Activated CD4-positive, alpha-beta T cell treated with anti-CD3 and anti-CD28 coated beads, Interleukin-2, amount 10 ng/mL, durations not matched to agents 7 days and 5 days (primary cell): ENCODE results near the gene RAB1B. TPM values are rescaled to one million over a fixed set of nuclear protein-coding genes. Genes with fewer than 3 reads are reported as not detected.

Experiments used
- CTCF ChIA-PET: fragments of 350-600 bp; sonication (Branson Sonifier 250); formaldehyde crosslinking; loops from one replicate; lab custom pipeline; 2021; ENCODE audit warnings: antibody characterized with exemption; lab: Charles Lee
- POLR2A ChIA-PET: fragments of 350-600 bp; sonication (Branson Sonifier 250); formaldehyde crosslinking; loops from one replicate; lab custom pipeline; 2021; ENCODE audit warnings: antibody characterized with exemption; lab: Charles Lee
- DNase-seq: peaks from one replicate; pipeline ENCODE4 v3.0.0-alpha.2; 2020
- H3K27ac Mint-ChIP-seq: one replicate; pipeline ENCODE4 v1.8.0; 2021; ENCODE audit warnings: mild to moderate bottlenecking, moderate library complexity, mixed read lengths
- H3K27me3 Mint-ChIP-seq: one replicate; pipeline ENCODE4 v1.8.0; 2021; ENCODE audit warnings: mixed read lengths
- H3K36me3 Mint-ChIP-seq: one replicate; pipeline ENCODE4 v1.8.0; 2021; ENCODE audit warnings: low read depth, mixed read lengths
- H3K4me1 Mint-ChIP-seq: one replicate; pipeline ENCODE4 v1.8.0; 2021; ENCODE audit warnings: mixed read lengths
- H3K4me3 Mint-ChIP-seq: one replicate; pipeline ENCODE4 v1.8.0; 2021; ENCODE audit warnings: mild to moderate bottlenecking, moderate library complexity, mixed read lengths
- H3K9me3 Mint-ChIP-seq: one replicate; pipeline ENCODE4 v1.8.0; 2021; ENCODE audit warnings: mixed read lengths
- total RNA-seq, 2 experiments: library from RNA; stranded (reverse); gene quantifications; one replicate each; pipeline ENCODE4 v1.2.3, GENCODE V29; 2021

RAB1B gene
- total RNA-seq, 2 experiments from 2014 or later: 151 to 174 TPM

GRCh38 chr11:66262696-66263095 is 5.7 kb upstream of the RAB1B start:
- ChIA-PET POLR2A (no interaction called here), CTCF (interaction anchor here (0.6 to 1.0 kb wide), 2 partner anchors 19 to 48 kb away, joined by 3 to 4 read pairs; no protein-coding TSS in a partner anchor)
- Mint-ChIP-seq H3K9me3 (no peaks in the 10 kb centered on the region), H3K27ac (no peak overlapping the region), H3K4me3 (no peak overlapping the region), H3K27me3 (no peaks in the 10 kb centered on the region), H3K36me3 (peaks cover 33% of the 10 kb centered on the region), H3K4me1 (peaks cover 22% of the 10 kb centered on the region)
- no peak for DNase-seq

GRCh38 chr11:66263231-66263630 is 5.2 kb upstream of the RAB1B start:
- DNase-seq: no peak
- Mint-ChIP-seq H3K4me1 (peaks cover 27% of the 10 kb centered on the region), H3K27ac (no peak overlapping the region), H3K27me3 (no peaks in the 10 kb centered on the region), H3K9me3 (no peaks in the 10 kb centered on the region), H3K4me3 (no peak overlapping the region), H3K36me3 (peaks cover 33% of the 10 kb centered on the region)
- CTCF ChIA-PET: interaction anchor here (1.0 to 3.2 kb wide), 2 partner anchors 20 to 41 kb away, joined by 3 to 12 read pairs; no protein-coding TSS in a partner anchor
- POLR2A ChIA-PET: no interaction called here

- H3K27ac Mint-ChIP-seq: no peak overlapping the region
- DNase-seq: no peak
- H3K4me3 Mint-ChIP-seq: no peak overlapping the region
- H3K9me3 Mint-ChIP-seq: no peaks in the 10 kb centered on the region
- no peaks in the 10 kb centered on the region for H3K27me3 Mint-ChIP-seq
- peaks cover 24% of the 10 kb centered on the region for H3K4me1 Mint-ChIP-seq
- peaks cover 30% of the 10 kb centered on the region for H3K36me3 Mint-ChIP-seq
- ChIA-PET CTCF (interaction anchor here (0.5 to 3.2 kb wide), 3 partner anchors 20 to 1861 kb away, joined by 3 to 12 read pairs (median 3); no protein-coding TSS in a partner anchor), POLR2A (no interaction called here)
Measured at GRCh38 chr11:66263785-66264184, 4.7 kb upstream of the RAB1B start.

GRCh38 chr11:66264383-66264782 is 4.1 kb upstream of the RAB1B start:
- Mint-ChIP-seq H3K27me3 (no peaks in the 10 kb centered on the region), H3K27ac (no peak overlapping the region), H3K9me3 (no peaks in the 10 kb centered on the region), H3K4me1 (peaks cover 20% of the 10 kb centered on the region), H3K4me3 (no peak overlapping the region), H3K36me3 (peaks cover 28% of the 10 kb centered on the region)
- POLR2A ChIA-PET: no interaction called here
- no peak for DNase-seq
- CTCF ChIA-PET: interaction anchor here (1.1 to 3.2 kb wide), 2 partner anchors 12 to 42 kb away, joined by 3 to 12 read pairs; no protein-coding TSS in a partner anchor

GRCh38 chr11:66264914-66265313 is 3.5 kb upstream of the RAB1B start:
- H3K4me1 Mint-ChIP-seq: peaks cover 21% of the 10 kb centered on the region
- H3K27me3 Mint-ChIP-seq: no peaks in the 10 kb centered on the region
- peak; percentile 46 for DNase-seq
- no peaks in the 10 kb centered on the region for H3K9me3 Mint-ChIP-seq
- H3K36me3 Mint-ChIP-seq: peaks cover 25% of the 10 kb centered on the region
- no peak overlapping the region for H3K4me3 Mint-ChIP-seq
- ChIA-PET POLR2A (no interaction called here), CTCF (interaction anchor here (1.1 to 3.2 kb wide), 2 partner anchors 12 to 43 kb away, joined by 3 to 12 read pairs; no protein-coding TSS in a partner anchor)
- H3K27ac Mint-ChIP-seq: no peak overlapping the region

- CTCF ChIA-PET: interaction anchor here (1.1 to 3.8 kb wide), 4 partner anchors 13 to 196 kb away, joined by 3 to 27 read pairs (median 8); no protein-coding TSS in a partner anchor
- H3K9me3 Mint-ChIP-seq: no peaks in the 10 kb centered on the region
- H3K4me1 Mint-ChIP-seq: peaks cover 28% of the 10 kb centered on the region
- no peaks in the 10 kb centered on the region for H3K27me3 Mint-ChIP-seq
- peaks cover 25% of the 10 kb centered on the region for H3K36me3 Mint-ChIP-seq
- DNase-seq: no peak
- POLR2A ChIA-PET: no interaction called here
- no peak overlapping the region for H3K4me3 Mint-ChIP-seq
- no peak overlapping the region for H3K27ac Mint-ChIP-seq
Measured at GRCh38 chr11:66265531-66266377, 2.7 kb upstream of the RAB1B start.

- H3K27ac Mint-ChIP-seq: peak overlapping the region; percentile 90
- H3K27me3 Mint-ChIP-seq: no peaks in the 10 kb centered on the region
- peaks cover 27% of the 10 kb centered on the region for H3K36me3 Mint-ChIP-seq
- no peak for DNase-seq
- H3K4me3 Mint-ChIP-seq: peak overlapping the region; percentile 88
- no peaks in the 10 kb centered on the region for H3K9me3 Mint-ChIP-seq
- POLR2A ChIA-PET: no interaction called here
- peaks cover 33% of the 10 kb centered on the region for H3K4me1 Mint-ChIP-seq
- CTCF ChIA-PET: interaction anchor here (1.3 to 3.8 kb wide), 3 partner anchors 16 to 197 kb away, joined by 3 to 27 read pairs (median 12); no protein-coding TSS in a partner anchor
Measured at GRCh38 chr11:66266378-66267038, 1.9 kb upstream of the RAB1B start.

- H3K9me3 Mint-ChIP-seq: no peaks in the 10 kb centered on the region
- H3K27ac Mint-ChIP-seq: peak overlapping the region; percentile 90
- ChIA-PET CTCF (interaction anchor here (1.3 to 3.8 kb wide), 2 partner anchors 16 to 22 kb away, joined by 3 to 27 read pairs; no protein-coding TSS in a partner anchor), POLR2A (no interaction called here)
- peak overlapping the region; percentile 88 for H3K4me3 Mint-ChIP-seq
- peaks cover 32% of the 10 kb centered on the region for H3K36me3 Mint-ChIP-seq
- peaks cover 38% of the 10 kb centered on the region for H3K4me1 Mint-ChIP-seq
- no peak for DNase-seq
- H3K27me3 Mint-ChIP-seq: no peaks in the 10 kb centered on the region
Measured at GRCh38 chr11:66267039-66267378, 1.4 kb upstream of the RAB1B start.

GRCh38 chr11:66267379-66268243 is 828 bp upstream of the RAB1B start:
- POLR2A ChIA-PET: interaction anchor here (0.5 kb wide), 1 partner anchor 19 kb away, joined by 3 read pairs; no protein-coding TSS in a partner anchor
- peak overlapping the region; percentile 90 for H3K27ac Mint-ChIP-seq
- no peaks in the 10 kb centered on the region for H3K9me3 Mint-ChIP-seq
- H3K4me3 Mint-ChIP-seq: peak overlapping the region; percentile 88
- DNase-seq: peak; percentile 87
- H3K27me3 Mint-ChIP-seq: no peaks in the 10 kb centered on the region
- peaks cover 36% of the 10 kb centered on the region for H3K36me3 Mint-ChIP-seq
- peaks cover 43% of the 10 kb centered on the region for H3K4me1 Mint-ChIP-seq
- CTCF ChIA-PET: interaction anchor here (1.1 to 3.8 kb wide), 5 partner anchors 15 to 171 kb away, joined by 3 to 27 read pairs (median 4); partner anchors contain the start of genes MRPL11 and YIF1A

- Mint-ChIP-seq H3K27me3 (no peaks in the 10 kb centered on the region), H3K4me1 (peaks cover 48% of the 10 kb centered on the region), H3K9me3 (no peaks in the 10 kb centered on the region), H3K27ac (peak overlapping the region; percentile 90), H3K36me3 (peaks cover 44% of the 10 kb centered on the region), H3K4me3 (peak overlapping the region; percentile 88)
- DNase-seq: no peak
- POLR2A ChIA-PET: no interaction called here
- CTCF ChIA-PET: interaction anchor here (1.4 to 3.8 kb wide), 4 partner anchors 13 to 47 kb away, joined by 3 to 27 read pairs (median 10); partner anchors contain the start of gene YIF1A
Measured at GRCh38 chr11:66268952-66269905, 790 bp downstream of the RAB1B start.

- Mint-ChIP-seq H3K36me3 (peaks cover 55% of the 10 kb centered on the region), H3K27ac (no peak overlapping the region), H3K9me3 (no peaks in the 10 kb centered on the region), H3K27me3 (no peaks in the 10 kb centered on the region), H3K4me1 (peaks cover 48% of the 10 kb centered on the region), H3K4me3 (no peak overlapping the region)
- DNase-seq: no peak
- POLR2A ChIA-PET: interaction anchor here (1.5 kb wide), 1 partner anchor 17 kb away, joined by 5 read pairs; the partner anchor contains the start of gene YIF1A
- CTCF ChIA-PET: interaction anchor here (0.6 to 4.5 kb wide), 3 partner anchors 11 to 124 kb away, joined by 3 to 43 read pairs (median 5); partner anchors contain the start of gene YIF1A
Measured at GRCh38 chr11:66271816-66272215, 3.4 kb downstream of the RAB1B start.
